ENCODE data around the gene IZUMO3.

GRCh38 chr9:24594234-24594850 lies 48.6 kb upstream of the IZUMO3 start:
- TF ChIP-seq POLR2A (IDR thresholded peaks at IDR 0.05) (no peak), CTCF (IDR thresholded peaks at IDR 0.05) (no peak)
